MM.1S (cell line): Measurements from ENCODE around the gene CLEC14A.

Experiments
- CTCF ChIP-seq: fragments of 300-600 bp; sonication (generic); IDR thresholded peaks from 2 replicates; pipeline ENCODE4 v1.5.1; 2016; ENCODE audit warnings: antibody characterized with exemption, low read length, mixed read lengths
- EZH2 ChIP-seq: fragments of 300-600 bp; sonication (generic); optimal IDR thresholded peaks from 2 replicates; pipeline ENCODE3; 2017; ENCODE audit warnings: low read depth, mild to moderate bottlenecking, antibody characterized with exemption, low read length, mixed read lengths

DNA sequence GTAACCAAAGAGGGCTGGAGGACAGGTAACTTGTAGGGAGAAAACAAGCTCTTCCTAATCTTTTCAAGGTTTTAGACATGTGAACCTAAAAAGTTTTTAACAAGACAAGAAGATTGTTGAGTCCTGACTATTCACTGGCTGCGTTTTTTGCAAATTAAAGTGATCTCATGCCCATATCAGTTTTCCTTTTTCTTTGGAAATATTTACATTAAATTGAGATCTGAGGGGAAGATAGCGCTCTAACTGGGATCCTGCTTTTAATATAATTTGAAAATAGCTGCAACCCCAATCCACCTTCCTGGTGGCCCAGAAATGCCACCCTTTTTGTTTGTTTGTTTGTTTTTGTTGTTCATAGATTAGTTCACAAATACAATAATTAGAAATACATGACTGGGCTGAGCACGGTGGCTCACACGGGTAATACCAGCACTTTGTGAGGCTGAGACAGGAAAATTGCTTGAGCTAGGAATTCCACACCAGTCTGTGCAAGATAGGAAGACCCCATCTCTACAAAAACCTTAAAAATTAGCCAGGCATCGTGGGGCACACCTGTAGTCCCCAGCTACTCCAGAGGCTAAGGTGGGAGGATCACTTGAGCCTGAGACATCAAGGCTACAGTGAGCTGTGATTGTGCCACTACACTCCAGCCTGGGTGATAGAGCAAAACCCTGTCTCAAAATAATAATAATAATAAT, 50.6 kb downstream of the CLEC14A start:
- TF ChIP-seq CTCF: no peak
- no peak for TF ChIP-seq EZH2
